Gastroesophageal sphincter (tissue), 3 donors: ENCODE data around the gene DNAJC11.

ENCODE experiments used
- EP300 ChIP-seq: sonication (generic); formaldehyde crosslinking; IDR thresholded peaks from one replicate; pipeline ENCODE4 v1.6.1; 2017; ENCODE audit warnings: antibody characterized with exemption, mild to moderate bottlenecking
- POLR2A ChIP-seq, 2 donors: fragments of 450-650 bp; IDR thresholded peaks; one replicate each; pipeline ENCODE4 v1.6.1; 2017; ENCODE audit warnings: antibody characterized with exemption in 2 of 2, mild to moderate bottlenecking in 2 of 2, moderate library complexity in 1 of 2
- POLR2AphosphoS5 ChIP-seq: sonication (generic); formaldehyde crosslinking; IDR thresholded peaks from one replicate; pipeline ENCODE4 v1.6.1; 2017; ENCODE audit warnings: antibody characterized with exemption
- TF ChIP-seq, protein P1 (sequence below), 4 experiments: fragments of 200-600 bp in 2 of 4; fragments of 450-650 bp in 2 of 4; sonication (generic) in 1 of 4; IDR thresholded peaks; one replicate each; pipeline ENCODE4 v1.5.1; 2017 to 2019; ENCODE audit warnings: antibody characterized with exemption in 4 of 4, mild to moderate bottlenecking in 2 of 4, moderate library complexity in 2 of 4

DNA sequence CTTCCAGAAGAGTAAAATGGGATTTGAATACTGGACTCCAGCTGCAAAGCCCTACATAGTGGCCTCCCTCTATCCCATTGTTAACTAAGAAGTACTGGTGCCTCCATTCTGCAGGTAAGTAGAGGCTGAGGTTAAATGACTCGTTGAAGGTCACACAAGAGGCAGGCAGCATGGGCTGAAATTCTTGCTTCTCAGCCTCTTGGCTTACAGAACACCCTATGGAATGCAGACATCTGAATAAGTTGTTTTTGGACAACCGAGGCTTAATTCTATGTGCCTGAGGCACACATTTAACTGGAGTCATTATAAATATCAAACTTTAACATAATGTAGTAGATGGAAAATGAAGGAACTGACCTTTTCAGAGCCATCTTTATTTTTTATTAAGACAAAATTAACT, 5.7 kb downstream of the DNAJC11 start:
- no peak for TF ChIP-seq POLR2AphosphoS5
- TF ChIP-seq POLR2A (IDR thresholded peaks at IDR 0.05) = no peak
- no peak for TF ChIP-seq EP300
- TF ChIP-seq, protein P1, sequence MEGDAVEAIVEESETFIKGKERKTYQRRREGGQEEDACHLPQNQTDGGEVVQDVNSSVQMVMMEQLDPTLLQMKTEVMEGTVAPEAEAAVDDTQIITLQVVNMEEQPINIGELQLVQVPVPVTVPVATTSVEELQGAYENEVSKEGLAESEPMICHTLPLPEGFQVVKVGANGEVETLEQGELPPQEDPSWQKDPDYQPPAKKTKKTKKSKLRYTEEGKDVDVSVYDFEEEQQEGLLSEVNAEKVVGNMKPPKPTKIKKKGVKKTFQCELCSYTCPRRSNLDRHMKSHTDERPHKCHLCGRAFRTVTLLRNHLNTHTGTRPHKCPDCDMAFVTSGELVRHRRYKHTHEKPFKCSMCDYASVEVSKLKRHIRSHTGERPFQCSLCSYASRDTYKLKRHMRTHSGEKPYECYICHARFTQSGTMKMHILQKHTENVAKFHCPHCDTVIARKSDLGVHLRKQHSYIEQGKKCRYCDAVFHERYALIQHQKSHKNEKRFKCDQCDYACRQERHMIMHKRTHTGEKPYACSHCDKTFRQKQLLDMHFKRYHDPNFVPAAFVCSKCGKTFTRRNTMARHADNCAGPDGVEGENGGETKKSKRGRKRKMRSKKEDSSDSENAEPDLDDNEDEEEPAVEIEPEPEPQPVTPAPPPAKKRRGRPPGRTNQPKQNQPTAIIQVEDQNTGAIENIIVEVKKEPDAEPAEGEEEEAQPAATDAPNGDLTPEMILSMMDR (IDR thresholded peaks at IDR 0.05) = no peak
